ENCODE measurements around the gene ACSL5. TPM values are rescaled to one million over a fixed set of nuclear protein-coding genes. Genes with fewer than 3 reads are reported as not detected.
"Not testable (repeated sequence)": the region's sequence is repeated elsewhere in the genome, so short reads cannot be mapped to it uniquely, and the experiment has no call there.

Gene ACSL5
- total RNA-seq, 1 donor from 2014 or later = 64.2 TPM

DNA sequence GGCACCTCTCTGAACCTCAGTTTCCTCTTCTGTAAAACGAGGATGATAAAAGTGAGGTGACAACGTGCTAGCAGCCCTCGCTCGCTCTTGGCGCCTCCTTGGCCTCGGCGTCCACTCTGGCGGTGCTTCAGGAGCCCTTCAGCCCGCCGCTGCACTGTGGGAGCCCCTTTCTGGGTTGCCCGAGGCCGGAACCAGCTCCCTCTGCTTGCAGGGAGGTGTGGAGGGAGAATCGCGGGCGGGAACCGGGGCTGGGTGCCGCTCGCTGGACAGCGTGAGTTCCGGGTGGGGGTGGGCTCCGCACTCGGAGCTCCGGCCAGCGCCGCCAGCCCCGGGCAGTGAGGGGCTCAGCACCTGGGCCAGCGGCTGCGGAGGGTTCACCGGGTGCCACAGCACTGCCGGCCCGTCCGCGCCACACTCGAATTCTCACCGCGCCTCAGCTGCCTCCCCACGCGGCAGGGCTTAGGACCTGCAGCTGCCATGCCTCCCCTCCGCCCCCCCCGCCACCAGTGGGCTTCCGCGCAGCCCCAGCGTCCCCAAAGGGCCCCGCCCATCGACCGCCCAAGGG, 24.3 kb upstream of the ACSL5 start:
- no peak for DNase-seq

DNA sequence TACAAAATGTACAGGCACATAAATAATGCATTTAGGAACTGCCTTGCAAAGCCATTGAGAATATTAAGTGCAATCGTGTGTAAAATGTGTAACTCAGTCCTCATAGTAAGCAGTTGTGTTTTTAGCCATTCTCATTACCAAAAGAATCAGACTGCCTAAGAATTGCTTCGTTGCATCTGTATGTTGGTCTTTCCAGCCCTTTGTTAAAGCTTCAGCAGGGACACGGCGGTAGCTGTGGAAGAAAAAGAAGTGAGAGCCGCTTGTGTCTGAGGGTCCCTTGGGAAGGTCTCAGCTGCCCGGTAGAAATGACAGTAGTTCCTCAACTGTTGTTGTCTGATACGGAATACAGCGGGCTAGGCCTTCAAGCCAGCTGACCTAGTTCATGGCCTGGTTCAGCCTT, 22.8 kb upstream of the ACSL5 start:
- no peak for DNase-seq

DNA sequence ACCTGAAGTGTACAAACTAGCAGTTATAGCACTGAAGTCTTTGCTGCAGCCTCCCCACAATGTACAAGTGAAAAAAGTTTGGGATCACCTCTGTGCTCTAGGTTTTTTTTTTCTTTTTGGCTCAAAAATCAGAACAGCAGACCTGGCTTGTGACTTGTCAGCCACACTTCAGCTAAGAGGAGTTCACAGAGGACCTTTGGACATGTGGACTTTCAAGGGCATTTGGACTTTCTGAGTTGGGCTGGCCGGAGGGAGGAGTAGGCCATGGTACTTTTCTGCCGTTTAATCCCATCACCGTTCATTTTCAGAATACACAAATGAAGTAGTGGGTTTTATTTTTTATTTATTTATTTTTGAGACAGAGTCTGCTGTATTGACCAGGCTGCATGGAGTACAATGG, 21.9 kb upstream of the ACSL5 start:
- no peak for DNase-seq

DNA sequence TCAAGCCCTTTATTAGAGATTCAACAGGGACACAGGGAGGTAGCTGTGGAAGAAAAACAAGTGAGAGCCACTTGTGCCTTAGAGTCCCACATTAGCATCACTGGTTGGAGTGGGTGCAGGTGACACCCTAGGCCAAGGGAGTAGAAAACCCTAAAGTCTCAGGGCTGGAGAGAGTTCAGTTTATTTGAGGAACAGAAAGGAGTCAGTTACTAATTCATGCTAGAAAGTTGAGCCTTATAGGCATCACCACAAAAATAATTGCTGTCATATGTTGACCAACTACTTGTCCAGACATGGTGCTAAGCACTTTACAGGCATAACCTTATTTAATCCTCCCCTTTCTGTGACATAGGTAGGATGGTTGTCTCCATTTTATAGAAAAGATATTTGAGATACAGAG, 20.9 kb upstream of the ACSL5 start:
- no peak for DNase-seq

DNA sequence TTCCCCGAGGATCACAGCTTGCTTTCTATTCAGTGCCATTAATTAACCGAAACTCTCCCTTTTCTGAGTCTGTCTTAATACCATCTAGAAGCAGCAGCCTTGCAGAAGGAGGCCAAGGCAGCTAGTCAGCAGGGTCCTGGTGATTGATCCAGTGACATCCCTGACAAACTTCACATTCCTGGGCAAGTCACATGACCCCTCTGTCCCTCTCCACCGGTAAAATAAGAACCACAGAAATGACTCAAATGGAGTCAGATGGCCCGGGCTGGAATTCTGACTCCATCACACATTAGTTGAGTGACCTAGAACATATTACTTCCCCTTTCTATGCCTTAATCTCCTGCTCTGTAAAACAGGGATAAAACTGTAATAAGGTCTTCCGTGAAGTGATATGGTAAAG, 17.2 kb upstream of the ACSL5 start:
- no peak for DNase-seq

DNA sequence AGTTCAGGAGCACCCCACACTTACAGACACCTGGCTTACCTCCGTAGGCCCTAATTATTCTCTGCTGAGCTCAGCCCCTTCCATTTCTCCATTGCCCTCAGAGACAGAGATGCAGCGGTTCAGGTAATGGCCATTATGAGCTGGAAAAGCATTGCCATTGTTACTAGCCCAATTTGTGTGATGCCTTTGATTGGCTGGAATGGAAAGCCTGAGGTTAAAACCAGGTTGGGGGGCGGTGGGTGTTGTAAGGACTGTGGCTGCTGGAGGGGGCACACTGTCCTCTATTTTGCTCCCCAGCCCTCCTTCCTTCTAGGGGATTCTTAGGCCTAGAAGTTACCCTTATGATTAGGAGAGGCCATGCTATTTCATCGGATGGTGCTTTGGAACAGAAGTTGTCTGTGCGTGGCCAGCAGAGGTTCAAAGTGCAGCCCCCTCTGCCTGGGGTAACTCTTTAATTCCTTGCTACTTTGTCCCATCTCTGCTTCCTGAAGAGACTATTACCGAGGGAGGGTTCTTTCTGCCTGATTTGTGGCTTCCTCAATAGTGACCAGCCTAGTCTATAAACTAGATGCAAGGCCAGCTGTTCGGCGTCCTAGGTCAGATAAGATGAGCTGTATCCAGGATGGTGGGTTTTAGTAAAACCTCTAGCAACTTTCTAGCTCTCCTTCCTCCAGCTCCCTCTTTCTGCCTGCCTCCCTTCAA, 14.2 kb upstream of the ACSL5 start:
- no peak for DNase-seq

DNA sequence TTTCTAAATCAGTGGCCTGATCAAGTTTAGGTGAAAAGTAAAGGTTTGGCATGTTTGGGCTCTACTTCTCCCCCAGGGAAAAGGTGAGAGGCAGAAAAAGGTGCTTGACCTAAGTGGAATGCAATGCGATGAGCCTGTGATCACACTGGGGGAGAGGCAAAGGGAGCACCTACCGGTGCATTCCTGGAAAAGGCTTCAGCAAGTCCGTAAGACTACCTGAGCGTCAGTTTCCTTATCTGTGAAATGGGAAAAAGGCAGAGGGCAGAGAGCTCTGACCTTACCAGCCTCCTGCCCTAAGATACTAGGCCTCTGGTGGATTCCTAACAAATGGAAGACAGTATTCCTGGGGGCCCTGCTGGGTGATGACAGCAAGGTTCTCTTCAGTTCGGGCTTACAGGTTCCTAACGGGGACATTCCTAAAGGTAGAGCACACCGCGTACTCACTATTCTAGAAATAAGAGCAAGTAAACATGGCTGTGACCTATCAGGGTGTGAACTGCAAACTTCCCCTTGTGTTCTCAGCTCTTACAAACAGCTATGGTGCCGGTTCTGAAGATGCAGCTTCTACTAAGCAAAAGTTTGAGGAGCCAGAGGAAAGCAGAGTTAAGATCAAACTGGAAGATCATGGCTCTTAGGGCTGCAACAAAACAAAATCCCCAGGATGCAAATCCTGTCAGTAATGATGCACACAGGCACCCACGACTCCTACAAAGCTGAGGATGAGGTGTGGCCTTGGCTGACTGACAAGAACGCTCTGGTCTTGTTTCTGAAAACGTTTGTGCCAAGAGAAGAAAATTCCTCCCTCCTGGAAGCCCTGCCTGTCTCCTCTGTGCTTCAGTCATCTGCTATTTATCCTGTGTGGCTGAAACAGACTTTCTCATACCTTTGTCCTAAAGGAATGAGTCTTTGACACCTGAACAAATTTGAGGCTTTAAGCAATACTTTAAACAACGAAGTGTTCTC, 13.3 kb upstream of the ACSL5 start:
- DNase-seq = peak; percentile 34

DNA sequence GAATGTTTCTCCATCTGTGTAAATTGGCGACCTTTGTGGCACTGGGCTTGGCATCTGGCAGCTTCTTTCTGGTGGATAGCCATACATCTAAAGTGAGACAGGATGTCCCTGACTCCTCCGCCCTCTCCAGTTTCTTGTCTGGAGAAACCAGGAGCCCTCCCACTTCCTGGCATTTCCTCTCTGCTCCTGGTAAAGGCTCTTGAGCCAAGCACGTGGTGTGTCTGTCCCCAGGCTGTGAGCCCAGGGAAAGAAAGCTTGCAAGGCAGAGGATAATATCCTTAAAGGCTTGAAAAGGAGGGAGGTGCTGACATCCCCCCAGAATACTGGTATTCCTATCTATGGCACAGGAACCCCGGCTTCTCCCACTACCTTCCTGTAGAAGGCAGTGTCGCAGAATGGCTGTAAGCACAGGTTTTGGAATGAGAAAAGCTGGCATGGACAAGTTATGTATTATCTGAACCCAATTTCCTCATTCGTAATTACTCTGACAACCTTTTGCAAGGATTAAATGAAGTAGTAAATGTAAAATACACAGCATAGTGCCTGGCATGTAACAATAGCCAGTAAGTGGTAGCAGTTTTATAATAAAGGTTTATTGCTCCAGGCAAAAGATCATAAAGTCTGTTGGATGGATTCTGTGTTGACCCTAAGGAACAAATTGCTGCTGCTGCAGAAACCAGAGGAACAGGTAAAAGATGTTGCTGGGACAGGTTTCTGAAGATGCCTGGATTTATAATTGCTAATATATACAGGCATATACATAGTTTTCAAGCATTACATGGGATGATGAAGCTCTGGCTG, 11.8 kb upstream of the ACSL5 start:
- peak; percentile 90 for DNase-seq

DNA sequence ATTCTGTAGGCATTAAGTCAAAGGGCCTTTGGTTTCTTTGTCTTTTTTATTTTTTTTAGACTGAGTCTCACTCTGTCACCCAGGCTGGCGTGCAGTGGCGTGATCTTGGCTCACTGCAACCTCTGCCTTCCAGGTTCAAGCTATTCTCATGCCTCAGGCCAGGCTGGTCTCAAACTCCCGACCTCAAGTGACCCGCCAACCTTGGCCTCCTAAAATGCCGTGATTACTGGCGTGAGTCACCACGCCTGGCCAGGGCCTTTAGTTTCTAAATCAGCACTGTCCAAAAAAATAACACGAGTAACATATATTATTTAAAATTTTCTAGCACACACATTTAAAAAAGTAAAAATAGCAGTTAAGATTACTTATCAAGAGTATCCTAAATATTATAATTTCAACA, 11.1 kb upstream of the ACSL5 start:
- DNase-seq = peak; percentile 72

DNA sequence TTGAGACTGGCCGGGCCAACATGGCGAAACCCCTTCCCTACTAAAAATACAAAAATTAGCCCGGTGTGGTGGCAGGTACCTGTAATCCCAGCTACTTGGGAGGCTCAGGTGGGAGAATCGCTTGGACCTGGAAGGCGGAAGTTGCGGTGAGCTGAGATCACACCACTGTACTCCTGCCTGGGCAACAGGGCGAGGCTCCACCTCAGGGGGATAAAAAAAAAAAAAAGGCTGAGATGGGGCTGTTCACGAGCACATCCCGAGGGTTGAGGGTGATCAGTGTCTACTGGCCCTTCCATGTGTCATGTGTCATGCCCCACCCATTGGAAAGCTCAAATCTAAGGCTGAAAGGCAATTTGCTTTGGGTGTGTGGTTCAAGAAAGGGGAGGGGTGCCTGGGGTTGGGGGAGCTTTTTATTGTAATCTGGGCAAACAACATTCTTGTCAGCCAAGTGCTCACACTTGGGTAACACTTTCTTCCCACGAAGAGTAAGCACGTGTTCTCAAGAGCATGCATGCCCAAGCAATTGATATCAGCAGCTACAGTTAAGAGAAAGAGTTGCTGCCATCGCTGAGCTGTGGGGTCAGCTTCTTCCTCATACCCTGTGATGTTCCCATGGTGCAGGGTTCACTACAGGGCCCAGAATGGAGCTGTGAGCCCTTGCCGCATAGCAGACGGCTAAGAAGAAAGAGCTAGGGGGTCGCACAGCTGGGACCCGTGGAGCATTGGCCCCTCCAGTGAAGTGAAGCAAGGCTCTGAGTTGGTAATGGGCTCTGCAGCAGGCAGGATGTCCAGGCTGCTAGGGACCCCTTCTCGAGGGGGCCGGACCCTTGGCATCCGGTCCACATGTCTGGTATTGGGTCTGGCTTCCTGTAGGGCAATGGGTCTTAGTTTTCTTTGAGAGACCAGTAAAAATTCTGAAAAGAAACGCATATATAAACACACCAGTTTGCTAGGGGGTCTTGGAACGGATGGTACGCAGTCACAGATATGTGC, 9.9 kb upstream of the ACSL5 start:
- no peak for DNase-seq

DNA sequence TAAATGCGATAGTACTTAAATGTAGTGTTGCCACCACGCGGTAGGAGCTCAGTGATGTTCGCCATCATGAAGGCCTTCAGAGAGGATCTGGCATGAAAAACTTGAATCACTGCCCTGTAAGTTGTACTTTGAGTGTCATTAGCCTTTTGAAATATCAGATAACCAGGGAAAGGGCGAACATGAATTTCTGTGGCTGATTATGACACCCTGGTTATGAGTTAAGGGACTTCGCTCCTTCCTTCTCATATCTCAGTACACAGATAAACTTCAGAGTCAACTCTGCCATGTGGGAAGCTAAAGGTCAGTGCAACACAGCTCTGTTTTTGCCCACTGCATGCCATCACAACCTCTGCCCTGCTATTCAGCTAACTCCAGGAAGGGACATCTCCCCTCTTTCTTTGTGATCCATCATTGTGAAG, 8.9 kb upstream of the ACSL5 start:
- no peak for DNase-seq

DNA sequence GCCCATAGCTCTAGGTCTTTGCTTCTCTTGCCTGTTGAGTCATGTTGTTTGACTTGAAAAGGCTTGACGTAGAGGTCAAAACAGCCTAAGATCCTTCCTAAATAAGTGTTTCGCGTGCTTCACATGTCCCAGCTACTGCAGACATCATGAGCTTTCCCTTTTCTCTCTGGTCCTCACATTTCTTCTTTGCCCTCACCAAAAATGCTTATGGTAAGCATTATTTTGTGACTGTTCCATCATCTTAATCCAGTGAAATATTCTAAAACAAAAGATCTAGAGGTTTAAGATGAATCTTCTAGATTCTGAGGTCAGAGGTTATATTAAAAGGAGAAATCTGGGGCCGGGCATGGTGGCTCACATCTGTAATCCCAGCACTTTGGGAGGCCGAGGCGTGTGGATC, 8.5 kb upstream of the ACSL5 start:
- no peak for DNase-seq

DNA sequence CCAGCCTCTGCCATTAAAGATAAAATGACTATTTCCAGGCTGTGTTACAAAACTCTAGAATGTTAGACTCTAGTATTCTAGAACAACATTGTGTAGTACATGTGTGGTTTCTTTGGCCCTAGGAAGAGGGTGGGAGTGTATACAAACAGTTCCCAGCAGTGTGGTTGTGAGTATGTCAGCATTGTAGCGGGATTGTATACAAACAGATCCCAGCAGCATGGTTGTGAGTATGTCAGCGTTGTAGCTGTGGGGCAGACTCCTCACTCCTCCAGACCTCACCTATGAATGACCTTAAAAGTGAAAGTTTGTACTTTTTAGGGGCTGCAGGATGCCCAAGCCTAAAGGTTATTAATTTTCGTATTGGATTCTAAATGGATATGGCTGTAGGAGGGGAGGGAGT, 6.9 kb upstream of the ACSL5 start:
- DNase-seq = no peak

DNA sequence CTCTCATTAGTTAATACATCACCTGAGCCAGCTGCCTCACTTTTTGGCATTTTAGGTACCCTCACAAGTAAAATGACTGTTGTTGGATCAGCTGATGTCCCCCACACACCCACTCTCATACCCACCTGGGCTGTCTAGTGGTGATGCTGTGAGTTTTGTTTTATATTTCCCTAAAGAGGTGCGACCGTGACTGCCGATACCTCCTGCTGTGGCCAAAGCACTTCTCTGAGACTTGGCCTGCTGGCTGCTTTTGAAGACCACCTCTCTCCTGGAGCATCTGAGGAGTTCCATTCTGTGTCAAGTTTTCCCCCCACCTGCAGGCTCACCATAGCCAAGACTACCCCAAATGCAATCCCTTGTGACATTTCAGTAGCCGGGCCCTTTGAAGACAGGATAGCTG, 6.4 kb upstream of the ACSL5 start:
- no peak for DNase-seq

DNA sequence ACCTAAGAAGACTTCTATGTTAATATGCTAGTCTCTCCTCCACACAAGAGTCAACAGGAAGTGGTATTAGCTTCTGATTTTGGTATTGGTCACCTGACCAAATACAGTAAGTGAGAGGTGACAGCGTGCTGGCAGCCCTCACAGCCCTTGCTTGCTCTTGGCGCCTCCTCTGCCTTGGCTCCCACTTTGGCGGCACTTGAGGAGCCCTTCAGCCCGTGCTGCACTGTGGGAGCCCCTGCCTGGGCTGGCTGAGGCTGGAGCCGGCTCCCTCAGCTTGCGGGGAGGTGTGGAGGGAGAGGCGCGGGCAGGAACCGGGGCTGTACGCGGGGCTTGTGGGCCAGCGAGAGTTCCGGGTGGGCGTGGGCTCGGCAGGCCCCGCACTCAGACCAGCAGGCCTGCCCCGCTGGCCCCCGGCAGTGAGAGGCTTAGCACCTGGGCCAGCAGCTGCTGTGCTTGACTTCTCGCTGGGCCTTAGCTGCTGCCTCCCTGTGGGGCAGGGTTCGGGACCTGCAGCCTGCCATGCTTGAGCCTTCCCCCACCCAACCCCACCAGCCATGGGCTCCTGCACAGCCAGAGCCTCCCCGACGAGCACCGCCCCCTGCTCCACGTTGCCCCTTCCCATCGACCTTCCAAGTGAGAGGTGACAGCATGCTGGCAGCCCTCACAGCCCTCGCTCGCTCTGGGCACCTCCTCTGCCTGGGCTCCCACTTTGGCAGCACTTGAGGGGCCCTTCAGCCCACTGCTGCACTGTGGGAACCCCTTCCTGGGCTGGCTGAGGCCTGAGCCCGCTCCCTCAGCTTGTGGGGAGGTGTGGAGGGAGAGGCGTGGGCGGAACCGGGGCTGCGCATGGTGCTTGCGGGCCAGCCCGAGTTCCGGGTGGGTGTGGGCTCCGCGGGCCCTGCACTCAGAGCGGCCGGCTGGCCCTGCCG, 4.2 kb upstream of the ACSL5 start:
- no peak for DNase-seq

DNA sequence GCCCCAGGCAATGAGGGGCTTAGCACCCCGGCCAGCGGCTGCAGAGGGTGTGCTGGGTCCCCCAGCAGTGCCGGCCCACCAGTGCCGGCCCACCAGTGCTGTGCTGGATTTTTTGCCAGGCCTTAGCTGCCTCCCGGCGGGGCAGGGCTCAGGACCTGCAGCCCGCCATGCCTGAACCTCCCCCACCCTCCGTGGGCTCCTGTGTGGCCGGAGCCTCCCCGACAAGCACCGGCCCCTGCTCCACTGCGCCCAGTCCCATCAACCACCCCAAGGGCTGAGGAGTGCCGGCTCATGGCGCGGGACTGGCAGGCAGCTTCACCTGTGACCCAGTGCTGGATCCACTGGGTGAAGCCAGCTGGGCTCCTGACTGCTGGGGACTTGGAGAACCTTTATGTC, 3.5 kb upstream of the ACSL5 start:
- no peak for DNase-seq

DNA sequence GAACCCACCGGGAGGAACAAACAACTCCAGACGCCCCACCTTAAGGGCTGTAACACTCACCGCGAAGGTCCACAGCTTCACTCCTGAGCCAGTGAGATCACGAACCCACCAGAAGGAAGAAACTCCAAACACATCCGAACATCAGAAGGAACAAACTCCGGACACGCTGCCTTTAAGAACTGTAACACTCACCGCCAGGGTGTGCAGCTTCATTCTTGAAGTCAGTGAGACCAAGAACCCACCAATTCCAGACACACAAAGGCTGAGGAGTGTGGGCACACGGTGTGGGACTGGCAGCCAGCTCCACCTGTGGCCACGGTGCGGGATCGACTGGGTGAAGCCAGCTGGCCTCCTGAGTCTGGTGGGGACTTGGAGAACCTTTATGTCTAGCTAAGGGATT, 2.6 kb upstream of the ACSL5 start:
- DNase-seq = not testable (repeated sequence)

DNA sequence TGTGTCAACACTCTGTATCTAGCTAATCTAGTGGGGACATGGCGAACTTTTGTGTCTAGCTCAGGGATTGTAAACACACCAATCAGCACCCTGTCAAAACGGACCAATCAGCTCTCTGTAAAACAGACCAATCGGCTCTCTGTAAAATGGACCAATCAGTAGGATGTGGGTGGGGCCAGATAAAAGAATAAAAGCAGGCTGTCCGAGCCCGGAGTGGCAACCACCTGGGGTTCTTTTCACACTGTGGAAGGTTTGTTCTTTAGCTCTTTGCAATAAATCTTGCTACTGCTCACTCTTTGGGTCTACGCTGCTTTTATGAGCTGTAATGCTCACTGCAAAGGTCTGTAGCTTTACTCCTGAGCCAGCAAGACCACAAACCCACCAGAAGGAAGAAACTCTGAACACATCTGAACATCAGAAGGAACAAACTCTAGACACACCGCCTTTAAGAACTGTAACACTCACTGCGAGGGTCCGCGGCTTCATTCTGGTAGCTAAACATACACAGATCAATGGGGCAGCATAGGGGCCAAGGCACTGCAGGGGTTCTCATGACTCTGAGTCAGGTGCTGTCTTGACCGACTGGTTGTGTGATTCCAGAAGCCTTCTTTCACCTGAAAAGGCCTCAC, 1.6 kb upstream of the ACSL5 start:
- DNase-seq = not testable (repeated sequence)

DNA sequence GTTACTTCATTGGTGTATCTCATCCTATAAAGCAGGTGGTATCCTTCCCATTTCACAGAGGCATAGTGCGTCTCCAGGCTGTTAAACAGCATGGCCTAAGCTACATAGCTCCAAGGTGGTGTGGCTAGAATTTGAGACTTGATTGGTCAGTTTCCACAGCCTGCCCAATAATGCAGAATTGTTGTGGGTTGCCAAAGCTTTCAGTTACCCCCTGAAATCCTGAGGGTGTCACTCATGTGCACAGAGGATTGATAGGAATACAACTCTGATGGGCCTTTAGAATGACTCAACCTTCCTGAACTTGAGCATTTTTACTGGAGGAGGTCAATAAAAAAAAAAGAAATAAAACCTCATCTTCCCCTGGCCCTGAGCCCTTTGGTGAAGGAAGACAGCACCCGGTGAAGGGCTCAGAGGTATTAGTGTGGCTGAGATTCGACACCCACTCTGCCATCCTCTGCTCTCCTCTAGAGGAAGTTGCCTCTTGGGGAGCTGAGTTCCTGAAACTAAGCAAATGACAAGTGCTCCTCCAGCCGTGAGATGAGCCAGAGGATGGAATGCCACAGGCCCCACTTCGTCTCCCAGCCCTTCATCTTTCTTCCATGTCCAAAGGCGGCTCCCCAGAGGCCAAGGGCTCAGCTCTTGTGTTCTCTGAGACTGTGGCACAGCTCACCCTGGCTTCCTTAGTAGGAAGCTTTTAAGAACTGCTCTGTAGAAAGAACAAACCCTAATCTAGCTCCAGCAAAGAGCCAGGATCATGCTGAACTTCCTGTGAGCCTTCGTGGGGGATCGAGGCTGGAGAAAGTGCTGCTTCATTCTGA, 1.0 kb downstream of the ACSL5 start:
- peak; percentile 44 for DNase-seq

Data from dermis blood vessel endothelial cell (primary cell).